Measurements from ENCODE around the gene PAPOLB.

The PAPOLB gene

DNA sequence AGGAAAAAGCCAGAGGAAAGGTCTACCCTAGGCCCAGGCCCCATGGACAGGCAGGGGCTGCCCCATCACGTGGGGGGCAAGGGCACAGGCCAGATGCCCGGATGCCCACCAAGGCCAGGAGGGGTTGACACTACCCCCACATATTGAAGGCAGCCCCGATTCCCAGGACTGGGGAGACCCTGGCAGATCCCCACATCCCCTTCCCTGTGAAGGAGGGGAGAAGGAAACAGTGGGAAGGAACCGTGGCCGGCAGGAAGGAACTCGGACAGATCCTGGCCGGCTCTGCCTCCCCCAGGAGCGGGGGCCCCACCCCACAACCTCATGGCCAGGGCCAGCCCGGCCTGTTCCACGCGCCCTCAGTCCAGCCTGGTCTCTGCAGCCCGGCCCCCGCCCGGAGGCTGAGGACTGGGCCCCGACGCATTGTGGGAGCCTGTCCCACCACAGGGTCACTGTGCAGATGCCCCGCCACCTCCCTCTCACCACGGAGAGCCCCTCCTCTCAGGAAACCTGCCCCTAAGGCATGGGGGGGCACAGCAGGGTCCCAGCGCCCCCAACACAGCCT lies 41.3 kb downstream of the PAPOLB start:
- DNase-seq = no peak

DNA sequence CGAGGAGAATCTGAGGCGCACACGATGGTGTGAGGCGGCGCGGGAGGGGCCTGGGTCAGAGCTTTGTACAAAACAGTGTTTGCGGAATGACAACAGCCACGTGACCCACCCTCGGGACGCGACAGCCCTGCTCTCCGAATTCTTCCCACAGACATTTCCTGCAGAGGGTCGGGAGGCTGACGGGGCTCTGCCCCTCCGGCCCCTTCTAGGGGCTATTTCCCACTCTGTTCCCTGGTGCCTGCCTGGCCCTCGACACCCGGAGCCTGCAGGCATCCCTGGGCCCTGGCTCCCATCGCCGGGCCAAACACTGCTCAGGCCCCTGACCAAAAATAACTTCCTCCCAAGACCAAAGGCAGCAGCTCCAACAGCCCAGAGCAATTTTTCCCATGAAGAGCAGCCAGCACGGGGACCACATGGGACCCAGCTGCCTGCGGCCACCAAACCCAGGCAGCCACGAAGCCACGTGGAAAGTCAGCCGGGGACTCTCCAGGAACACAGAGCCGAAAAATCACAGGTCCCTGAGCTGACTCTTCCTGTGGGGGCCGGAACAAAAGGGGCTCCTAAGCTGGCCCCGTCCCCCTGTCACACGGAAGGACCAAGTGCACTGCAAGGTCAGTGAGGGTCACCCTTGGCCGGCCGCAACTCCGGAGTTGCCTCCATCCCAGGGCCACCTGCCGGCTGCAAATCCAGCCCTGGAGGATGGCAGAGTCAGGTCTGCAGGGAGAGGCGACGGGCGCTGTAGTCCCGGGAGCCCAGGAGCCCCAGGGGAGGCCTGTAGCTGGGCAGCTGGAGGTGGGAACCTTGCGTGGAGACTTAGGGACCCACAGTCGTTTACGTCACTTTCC lies 42.0 kb downstream of the PAPOLB start:
- no peak for DNase-seq

DNA sequence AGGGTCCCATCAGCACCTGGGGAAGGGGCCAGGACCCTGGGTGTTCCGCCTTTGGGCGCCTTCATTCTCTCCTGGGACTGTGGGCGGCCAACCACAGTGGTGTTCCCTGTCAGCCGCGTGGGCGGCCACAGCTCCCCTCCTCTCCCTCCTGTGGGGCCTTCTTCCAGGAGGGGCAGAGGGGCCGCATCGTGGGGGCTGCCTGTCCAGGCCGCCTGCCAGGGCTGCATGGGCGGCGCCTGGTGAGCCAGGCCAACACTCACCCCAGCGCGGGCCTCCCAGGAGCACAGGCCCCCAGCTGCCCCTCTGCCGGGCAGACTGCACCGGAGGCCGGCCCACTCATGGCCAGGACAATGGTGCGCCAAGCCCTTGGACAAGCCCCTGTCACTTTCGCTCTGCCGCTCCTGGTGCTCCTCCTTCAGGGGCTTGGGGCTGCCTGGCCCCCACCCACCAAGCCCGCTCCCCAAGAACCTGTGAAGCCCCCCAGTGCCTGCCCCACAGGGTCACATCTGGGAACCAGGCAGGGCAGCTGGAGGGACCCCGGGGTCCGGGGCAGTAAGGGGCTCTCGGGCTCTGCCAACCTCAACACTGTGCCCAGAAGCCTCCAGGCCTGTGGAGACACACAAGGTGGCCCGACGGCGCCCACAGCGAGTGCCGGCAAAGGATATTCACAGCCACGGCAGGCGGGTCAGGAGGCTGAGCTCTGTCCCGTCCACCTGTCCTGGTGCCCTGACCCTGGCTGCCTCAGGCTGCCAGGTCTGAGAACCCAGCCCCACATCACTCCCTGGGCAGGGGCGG lies 43.6 kb downstream of the PAPOLB start:
- no peak for DNase-seq

DNA sequence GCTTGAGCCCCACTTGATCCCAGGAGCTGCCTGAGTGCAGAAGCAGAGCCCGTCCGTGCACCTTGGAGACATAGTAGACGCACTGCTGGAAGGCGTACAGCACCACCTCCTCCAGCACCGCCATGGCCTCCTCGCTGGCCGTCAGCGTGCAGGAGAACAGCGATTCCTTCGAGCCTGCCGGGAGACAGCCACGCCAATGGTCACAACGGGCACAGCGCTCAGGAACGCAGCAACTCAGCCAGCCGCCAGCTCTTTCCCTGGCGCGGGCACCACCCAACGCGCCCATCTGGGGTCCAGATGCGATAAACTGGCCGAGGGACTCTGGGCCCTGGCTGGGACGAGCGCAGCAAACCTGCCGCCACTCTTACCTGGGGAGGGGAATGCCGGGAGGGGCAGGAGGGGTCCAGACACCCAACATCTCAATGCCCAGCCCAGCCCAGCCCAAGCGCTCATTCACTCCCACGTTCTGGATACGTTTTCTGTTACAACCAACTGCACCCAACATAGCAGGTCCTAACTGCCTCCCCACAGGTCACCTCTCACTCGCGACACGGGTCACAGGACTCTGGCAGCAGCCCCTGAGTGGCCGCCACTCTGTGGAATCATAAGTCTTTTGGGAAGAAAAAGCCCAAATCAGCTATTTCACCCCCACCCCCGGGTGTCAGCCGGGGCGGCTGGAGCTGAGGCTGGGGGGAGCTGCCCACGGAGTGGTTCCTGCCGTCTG lies 44.5 kb downstream of the PAPOLB start:
- no peak for DNase-seq

DNA sequence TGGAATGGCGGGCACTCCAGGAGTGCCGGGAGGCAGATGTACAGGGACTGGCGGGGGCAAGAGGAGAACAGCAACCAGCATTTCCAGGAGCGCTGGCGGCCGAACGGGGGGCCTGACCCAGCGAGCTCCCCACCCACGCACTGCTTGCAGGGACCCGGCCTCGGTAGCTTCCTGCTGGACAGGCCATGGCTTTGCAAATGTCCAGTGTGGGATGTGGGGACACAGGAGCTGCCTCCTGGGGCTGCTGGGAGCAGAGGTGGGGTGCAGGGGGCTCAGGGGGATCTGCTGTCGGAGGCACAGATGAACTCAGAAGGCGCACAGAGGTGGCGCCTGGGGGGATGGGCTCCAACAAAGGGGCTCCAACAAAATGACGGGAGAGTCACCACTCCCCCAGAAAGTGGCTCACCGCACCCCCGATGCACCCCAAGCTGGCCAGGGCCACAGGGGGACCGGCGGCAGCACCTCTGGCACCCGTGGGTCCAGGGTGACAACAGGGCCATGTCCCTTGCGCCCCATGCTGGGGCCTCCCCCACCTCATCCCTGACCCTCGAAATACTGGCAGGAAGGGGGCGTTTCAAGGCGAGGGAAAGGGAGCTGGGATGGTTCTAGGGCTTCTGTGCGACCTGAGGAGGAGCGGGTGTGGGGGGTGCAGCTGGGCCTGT lies 45.3 kb downstream of the PAPOLB start:
- no peak for DNase-seq

DNA sequence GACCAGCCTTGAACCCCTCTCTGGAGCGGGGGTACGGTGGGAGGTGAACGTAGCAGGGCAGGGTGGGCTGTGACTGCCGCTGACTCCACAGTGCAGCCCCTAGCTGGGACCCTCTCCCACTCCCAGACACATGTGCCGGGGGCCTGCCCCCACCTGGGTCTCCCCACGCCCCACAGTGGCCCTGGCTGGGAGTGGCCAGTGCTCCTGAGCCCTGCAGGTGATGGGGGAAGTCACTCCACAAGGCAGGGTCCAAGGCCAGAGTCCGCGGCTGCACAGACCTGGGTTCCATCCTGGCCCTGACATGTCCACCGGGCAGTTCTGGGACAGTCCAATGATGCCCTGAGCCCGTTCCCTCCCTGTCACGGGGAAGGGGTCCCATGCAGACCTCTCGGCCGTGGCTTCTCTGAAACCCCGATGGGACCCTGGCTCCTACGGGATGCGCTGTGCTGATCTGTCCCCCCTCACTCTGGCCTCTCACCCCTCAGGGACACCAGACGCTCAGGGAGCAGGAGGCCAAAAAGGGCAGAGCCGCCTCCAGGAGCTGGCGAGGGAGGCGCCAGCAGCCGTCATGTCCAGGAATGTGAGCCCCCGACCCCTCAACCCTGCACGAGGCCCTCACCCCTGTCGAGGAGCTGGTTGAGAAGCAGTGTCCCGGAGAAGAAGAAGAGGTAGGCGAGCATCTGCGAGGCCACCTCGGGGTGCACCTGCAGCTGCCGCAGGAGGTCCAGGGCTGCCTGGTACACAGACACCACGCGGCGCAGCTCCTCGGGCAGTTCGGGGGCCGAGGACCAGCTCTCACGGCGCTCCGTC lies 46.0 kb downstream of the PAPOLB start:
- no peak for DNase-seq

DNA sequence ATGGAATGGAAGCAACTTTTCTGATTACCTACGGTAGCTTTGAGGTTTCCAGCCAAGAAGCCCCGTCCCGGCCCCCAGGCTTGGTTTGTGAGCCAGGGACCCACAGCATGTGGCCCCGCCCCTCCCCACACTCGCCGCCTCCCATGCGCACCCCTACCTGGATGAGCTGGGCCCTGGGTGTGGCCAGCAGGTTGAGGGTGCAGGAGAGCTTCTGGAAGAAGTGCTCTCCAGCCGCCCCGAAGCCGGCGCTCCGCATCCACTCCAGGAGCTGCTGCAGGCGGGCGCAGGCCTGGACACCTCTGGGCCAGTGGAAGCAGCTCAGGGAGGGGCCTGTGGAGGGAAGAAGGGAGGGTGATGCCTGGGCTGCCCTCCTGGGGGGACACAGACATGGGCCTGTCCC lies 46.7 kb downstream of the PAPOLB start:
- no peak for DNase-seq

DNA sequence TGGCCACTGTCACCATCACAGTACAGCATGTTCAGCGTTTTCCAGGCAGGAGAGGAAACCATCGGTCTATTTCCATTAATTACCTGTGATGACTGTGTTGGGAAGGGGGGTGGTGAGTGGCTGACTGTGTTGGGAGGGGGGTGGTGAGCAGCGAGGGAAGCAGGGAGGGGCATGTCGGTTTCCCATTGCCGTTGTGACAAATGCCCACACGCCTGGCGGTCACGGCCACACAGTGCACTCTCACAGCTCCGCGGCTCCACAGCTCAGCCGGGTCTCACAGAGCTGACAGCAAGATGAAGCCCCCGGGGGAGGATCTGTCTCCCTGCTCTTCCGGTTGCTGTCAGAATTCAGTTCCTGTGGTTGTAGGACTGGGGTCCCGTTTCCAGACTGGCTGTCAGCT lies 47.4 kb downstream of the PAPOLB start:
- no peak for DNase-seq

DNA sequence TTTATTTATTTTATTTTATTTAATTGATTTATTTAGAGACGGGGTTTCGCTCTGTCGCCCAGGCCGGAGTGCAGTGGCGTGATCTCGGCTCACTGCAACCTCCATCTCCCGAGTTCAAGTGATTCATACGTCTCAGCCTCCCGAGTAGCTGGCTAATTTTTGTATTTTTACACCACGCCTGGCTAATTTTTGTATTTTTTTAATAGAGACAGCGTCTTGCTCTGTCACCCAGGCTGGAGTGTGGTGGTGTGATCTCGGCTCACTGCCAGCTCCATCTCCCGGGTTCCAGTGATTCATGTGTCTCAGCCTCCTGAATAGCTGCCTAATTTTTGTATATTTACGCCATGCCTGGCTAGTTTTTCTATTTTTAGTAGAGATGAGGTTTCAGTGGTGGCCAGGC lies 52.2 kb downstream of the PAPOLB start:
- no peak for DNase-seq

DNA sequence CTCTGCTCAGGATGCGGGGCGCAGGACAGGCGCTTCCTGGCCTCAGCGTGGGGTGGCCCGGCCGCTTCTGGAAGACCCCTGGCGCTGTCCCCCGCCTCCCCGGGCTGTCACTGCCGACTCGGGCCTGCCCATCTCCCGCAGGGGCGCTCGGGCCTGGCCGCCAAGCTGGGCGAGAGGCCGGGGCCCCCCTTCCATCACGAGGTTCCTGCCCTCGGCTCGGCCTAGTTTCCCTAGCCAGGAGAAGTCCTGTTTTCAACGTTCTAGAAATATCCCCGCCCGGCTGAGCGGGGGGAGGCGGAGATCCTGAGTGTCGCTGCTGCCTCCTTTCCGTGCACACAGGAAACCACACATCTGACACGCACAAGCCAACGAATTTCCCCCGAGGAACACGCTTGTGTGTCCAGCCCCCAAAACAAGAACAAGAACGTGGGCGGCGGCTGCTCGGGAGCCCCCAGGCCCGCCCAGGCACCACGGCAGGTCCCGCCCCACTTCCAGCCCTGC lies 52.7 kb downstream of the PAPOLB start:
- no peak for DNase-seq

DNA sequence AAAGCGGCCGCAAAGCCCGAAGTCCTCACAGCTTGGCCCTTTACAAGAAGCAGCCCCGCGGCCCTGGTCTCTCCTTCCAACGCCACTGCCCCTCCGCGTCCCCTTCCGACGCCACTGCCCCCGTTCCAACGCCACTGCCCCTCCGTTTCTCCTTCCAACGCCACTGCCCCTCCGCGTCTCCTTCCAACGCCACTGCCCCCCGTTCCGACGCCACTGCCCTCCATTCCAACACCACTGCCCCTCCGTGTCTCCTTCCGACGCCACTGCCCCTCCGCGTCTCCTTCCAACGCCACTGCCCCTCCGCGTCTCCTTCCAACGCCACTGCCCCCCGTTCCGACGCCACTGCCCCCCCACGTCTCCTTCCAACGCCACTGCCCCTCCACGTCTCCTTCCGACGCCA lies 53.3 kb downstream of the PAPOLB start:
- DNase-seq = no peak

DNA sequence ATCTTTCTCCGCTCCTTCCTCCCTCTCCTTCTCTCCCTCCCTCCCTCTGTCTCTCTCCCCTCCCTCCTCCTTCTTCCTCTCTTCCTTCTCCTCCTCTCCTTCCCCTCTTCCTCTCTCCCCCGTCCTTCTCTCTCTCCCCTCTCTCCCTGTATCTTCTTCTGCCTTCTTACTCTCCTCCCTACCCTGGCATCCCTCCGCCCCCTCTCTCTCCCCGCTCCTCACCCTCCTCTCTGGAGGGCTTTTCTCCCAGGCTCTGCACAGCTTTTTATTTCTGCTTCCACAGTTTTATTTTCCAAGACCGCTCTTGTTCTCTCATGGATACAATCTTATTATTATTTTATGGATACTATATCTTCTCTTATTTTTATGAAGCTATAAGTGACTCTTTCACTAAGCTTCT lies 53.8 kb downstream of the PAPOLB start:
- no peak for DNase-seq
